Measurements from ENCODE around the gene LRRC27.
A peak's percentile ranks its signal among the peaks of the same experiment; 100 is the strongest.

Gene LRRC27

DNA sequence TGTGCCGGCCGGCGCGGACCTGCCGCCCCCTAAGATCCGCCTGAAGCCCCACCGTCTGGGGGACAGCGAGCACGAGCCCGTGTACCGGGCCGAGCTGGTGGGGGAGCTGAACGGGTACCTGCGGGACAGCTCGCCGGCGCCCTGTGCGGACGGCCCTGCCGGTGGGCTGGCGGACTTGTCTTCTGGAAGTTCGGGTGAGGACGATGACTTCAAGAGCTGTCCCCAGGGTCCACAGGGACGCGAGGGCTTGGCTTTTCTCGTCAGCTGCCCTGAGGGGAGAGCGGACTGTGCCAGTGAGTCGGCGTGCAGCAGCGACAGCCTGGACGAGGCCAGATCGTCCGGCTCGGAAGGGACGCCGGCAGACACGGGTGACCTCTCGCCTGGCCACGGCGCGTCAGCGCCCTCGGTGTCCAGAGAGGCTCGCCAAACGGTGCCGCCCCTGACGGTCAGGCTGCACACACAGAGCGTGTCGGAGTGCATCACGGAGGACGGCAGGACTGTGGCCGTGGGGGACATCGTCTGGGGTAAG, 73.5 kb downstream of the LRRC27 start:
- TF ChIP-seq, protein P1, sequence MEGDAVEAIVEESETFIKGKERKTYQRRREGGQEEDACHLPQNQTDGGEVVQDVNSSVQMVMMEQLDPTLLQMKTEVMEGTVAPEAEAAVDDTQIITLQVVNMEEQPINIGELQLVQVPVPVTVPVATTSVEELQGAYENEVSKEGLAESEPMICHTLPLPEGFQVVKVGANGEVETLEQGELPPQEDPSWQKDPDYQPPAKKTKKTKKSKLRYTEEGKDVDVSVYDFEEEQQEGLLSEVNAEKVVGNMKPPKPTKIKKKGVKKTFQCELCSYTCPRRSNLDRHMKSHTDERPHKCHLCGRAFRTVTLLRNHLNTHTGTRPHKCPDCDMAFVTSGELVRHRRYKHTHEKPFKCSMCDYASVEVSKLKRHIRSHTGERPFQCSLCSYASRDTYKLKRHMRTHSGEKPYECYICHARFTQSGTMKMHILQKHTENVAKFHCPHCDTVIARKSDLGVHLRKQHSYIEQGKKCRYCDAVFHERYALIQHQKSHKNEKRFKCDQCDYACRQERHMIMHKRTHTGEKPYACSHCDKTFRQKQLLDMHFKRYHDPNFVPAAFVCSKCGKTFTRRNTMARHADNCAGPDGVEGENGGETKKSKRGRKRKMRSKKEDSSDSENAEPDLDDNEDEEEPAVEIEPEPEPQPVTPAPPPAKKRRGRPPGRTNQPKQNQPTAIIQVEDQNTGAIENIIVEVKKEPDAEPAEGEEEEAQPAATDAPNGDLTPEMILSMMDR (IDR thresholded peaks at IDR 0.05; ENCODE audit: insufficient read depth, low read depth, low read length, missing control alignments), result no peak
- DNase-seq (ENCODE audit: low read depth), result no peak
- H3K4me3 ChIP-seq (ENCODE audit: low read length), result no peak overlapping the region

DNA sequence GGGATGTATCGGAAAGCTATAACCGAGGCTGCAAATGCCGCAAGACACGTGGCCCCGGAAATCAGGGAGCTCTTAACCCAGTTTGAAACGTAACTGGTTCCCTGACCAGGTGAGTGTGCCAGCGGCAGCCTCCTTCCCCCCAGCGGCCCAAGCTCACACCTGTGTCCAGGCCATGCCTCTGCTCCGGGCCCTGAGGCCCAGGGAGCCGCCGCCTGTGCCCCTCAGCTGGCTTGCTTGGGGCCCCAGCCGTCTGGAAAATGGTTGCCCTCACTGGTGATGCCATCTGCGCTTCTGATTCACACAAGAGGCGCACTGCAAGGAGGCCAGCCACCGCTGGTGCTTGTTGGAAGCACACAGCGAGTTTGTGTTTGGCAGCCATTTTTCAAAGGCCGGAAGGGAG, 74.2 kb downstream of the LRRC27 start:
- H3K4me3 ChIP-seq (ENCODE audit: low read length), result no peak overlapping the region
- TF ChIP-seq, protein P1 (IDR thresholded peaks at IDR 0.05; ENCODE audit: insufficient read depth, low read depth, low read length, missing control alignments), result no peak
- no peak for DNase-seq (ENCODE audit: low read depth)

DNA sequence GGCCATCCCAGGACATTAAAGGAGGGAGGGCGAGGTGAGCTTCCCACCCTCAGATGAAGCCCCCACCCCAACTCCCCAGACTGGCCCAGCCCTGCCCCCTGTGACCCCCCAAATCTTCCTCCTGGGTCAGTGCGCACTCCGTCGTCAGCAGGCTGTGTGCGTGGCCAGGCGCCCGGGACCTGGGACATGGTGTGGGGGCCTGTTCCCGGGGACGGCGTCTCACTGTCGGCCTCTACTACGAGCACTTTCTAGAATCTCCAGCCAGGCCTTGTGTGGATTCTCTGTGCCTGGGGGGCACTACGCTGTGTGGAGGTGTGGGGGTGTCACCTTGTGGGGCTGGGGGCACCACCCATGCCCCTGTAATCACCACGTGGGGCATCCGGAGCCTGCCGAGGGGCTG, 74.8 kb downstream of the LRRC27 start:
- no peak for DNase-seq (ENCODE audit: low read depth)
- no peak overlapping the region for H3K4me3 ChIP-seq (ENCODE audit: low read length)
- TF ChIP-seq, protein P1 (IDR thresholded peaks at IDR 0.05; ENCODE audit: insufficient read depth, low read depth, low read length, missing control alignments), result no peak

DNA sequence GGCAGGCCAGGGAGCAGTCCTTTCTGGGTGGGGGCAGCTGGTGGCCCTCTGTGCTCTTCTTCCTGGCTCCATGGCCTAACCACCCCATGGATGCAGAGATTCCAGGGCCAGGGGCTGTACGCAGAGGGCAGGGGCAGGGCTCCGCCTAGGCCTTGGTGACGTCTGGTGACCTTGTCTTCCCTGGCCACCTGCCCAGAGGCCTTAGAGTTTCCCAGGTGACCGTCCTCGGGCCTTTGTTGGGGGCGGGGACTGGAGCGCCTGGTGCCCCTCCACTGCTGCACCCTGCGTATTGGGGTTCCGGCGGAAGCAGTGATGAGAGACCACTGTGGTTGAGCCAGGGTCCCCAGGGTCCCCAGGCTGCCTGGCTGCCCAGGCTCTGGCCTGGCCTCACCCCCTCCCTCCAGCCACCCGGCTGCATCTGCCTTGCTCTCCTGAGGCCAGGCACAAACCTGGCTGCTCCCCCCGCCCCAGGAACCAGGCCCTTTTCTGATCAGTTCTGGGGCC, 75.3 kb downstream of the LRRC27 start:
- no peak for DNase-seq (ENCODE audit: low read depth)
- TF ChIP-seq, protein P1 (IDR thresholded peaks at IDR 0.05; ENCODE audit: insufficient read depth, low read depth, low read length, missing control alignments), result no peak
- H3K4me3 ChIP-seq (ENCODE audit: low read length), result no peak overlapping the region

DNA sequence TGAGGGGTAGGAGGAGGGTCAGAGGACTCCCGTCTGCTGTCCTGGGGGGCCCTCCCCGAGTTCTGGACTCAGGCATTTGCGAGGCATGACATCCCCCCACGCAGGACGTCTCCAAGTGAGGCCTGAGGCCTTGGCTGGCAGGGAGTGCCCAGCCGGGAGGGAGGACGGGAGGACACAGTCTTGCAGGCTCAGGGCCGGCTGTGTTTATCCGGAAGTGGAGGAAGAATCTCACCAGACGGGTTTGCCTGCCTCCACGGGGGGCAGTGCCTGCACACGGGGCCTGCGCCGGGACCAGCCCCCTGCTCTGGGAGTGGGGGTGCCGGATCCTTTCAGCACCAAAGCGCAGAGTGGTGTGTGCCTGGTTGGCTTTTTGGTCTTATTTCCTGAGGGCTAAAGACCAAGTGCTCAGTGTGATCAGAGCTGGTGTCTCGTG, 75.9 kb downstream of the LRRC27 start:
- peak; percentile 86 for DNase-seq (ENCODE audit: low read depth)
- H3K4me3 ChIP-seq (ENCODE audit: low read length), result peak overlapping the region; percentile 31
- TF ChIP-seq, protein P1 (IDR thresholded peaks at IDR 0.05; ENCODE audit: insufficient read depth, low read depth, low read length, missing control alignments), result no peak

DNA sequence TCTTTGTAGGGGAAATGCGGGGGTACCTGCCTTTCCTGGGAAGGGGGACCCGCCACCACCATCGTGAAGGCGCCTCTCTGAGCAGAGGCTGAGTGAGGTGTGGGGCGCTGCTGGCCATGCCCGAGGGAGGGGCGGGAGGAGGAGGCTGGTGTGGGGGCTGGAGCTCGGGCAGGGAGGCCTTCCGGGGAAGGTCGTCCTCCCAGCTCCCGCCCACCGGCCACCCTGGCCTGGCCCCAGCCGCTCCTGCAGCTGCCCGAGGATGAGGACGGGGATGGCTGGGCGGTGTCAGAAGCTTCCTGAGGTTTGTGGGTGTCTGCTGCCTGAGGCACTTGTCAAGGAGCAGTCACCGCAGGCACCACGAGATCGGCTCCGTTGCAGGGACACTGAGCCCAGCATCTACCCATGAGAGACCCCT, 76.4 kb downstream of the LRRC27 start:
- H3K4me3 ChIP-seq (ENCODE audit: low read length), result peak overlapping the region; percentile 31
- DNase-seq (ENCODE audit: low read depth), result peak; percentile 43
- TF ChIP-seq, protein P1 (IDR thresholded peaks at IDR 0.05; ENCODE audit: insufficient read depth, low read depth, low read length, missing control alignments), result no peak
